Body of pancreas (tissue), 4 donors: Measurements from ENCODE around the gene DNMT3A.

Experiments
- CTCF ChIP-seq, 7 experiments: fragments of 450-650 bp in 4 of 7; fragments of 200-600 bp in 3 of 7; sonication (generic) in 3 of 7; IDR thresholded peaks; one replicate each; pipeline ENCODE4 v1.5.1; 2016 to 2019; ENCODE audit warnings: antibody characterized with exemption in 7 of 7
- POLR2A ChIP-seq, 3 donors: fragments of 450-650 bp; IDR thresholded peaks; one replicate each; pipeline ENCODE4 v1.6.1; 2016; ENCODE audit warnings: antibody characterized with exemption in 3 of 3, mild to moderate bottlenecking in 2 of 3

GRCh38 chr2:25333981-25334380 lies 7.7 kb downstream of the DNMT3A start:
- TF ChIP-seq CTCF (IDR thresholded peaks at IDR 0.05) (no peak), POLR2A (IDR thresholded peaks at IDR 0.05) (no peak)
